ENCODE measurements around the gene CLMN. TPM values are rescaled to one million over a fixed set of nuclear protein-coding genes. Genes with fewer than 3 reads are reported as not detected.

Gene CLMN
- total and polyA plus RNA-seq, 2 of the 8 experiments (the other 6 are each of a cell fraction or from before 2014, with no cell fraction given) = 1.6 to 8.2 TPM

DNA sequence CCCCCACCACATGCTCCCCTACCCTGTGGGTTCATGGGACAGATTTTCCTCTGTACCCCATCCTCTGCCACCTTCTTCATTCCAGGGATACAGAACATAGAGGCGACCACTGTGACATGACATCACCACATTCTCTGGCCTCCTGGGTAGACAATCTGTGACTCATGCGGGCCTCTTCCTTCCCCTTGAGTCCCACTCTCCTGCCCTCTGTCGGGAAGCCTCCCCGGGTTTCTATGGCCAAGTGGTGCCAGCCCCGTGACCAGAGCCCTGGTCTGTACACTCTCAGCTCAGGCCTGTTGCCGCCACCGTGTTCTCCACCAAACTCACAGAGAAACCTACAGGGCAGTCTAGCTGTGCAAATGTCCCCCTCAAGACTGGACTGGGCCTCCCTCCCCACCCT is 8.0 kb downstream of the CLMN start:
- Histone ChIP-seq H2BK12ac (ENCODE audit: low read depth, low read length) (no peak overlapping the region), H3K56ac (replicated peaks; ENCODE audit: insufficient read length, low read depth, low read length) (no peak overlapping the region), H2BK5ac (ENCODE audit: low read depth, low read length) (no peak overlapping the region), H3K27ac (ENCODE audit: low read depth, low read length) (no peak overlapping the region), H3K4me1 (replicated peaks in 1 of 4; ENCODE audit: control insufficient read depth in 3 of 4, insufficient read depth in 4 of 4, low read length in 3 of 4) (no peaks in the 10 kb centered on the region), H4K91ac (replicated peaks; ENCODE audit: insufficient read length, low read length) (no peak overlapping the region), H2AFZ (ENCODE audit: low read length) (no peak overlapping the region), H2BK15ac (ENCODE audit: low read length) (no peak overlapping the region), H3K14ac (ENCODE audit: insufficient read length) (no peak overlapping the region), H3K23me2 (ENCODE audit: low read depth, low read length) (no peaks in the 10 kb centered on the region), H2AK5ac (ENCODE audit: low read depth, low read length) (no peak overlapping the region), H3K27me3 (replicated peaks in 1 of 4; ENCODE audit: control insufficient read depth in 3 of 4, extremely low read depth in 1 of 4, insufficient read depth in 3 of 4, low read length in 3 of 4) (no peaks in the 10 kb centered on the region), H3K18ac (ENCODE audit: extremely low read depth, low read length) (no peak overlapping the region), H3K9ac (replicated peaks in 1 of 4; ENCODE audit: extremely low read depth in 1 of 4, low read depth in 3 of 4, low read length in 3 of 4) (no peak overlapping the region), H3K4ac (replicated peaks; ENCODE audit: insufficient read length, low read depth, low read length) (no peak overlapping the region), H2BK20ac (ENCODE audit: low read length) (no peak overlapping the region), H3K23ac (ENCODE audit: insufficient read length) (no peak overlapping the region), H2BK120ac (replicated peaks; ENCODE audit: low read depth, low read length) (no peak overlapping the region), H3K4me2 (ENCODE audit: insufficient read depth in 1 of 2, low read depth in 2 of 2, low read length in 2 of 2) (no peak overlapping the region), H3K79me1 (ENCODE audit: low read depth, low read length) (peaks cover 3% of the 10 kb centered on the region; the same call in 1 of the 2 replicates), H3K36me3 (ENCODE audit: control insufficient read depth in 2 of 4, insufficient read depth in 4 of 4, low read length in 3 of 4) (no peaks in the 10 kb centered on the region), H4K20me1 (replicated peaks in 1 of 2; ENCODE audit: control insufficient read depth in 1 of 2, insufficient read depth in 2 of 2, low read length in 2 of 2) (peaks cover 0 to 2% of the 10 kb centered on the region in 2 experiments), H3K9me3 (ENCODE audit: insufficient read depth in 2 of 2, low read depth in 1 of 2, low read length in 1 of 2) (no peaks in the 10 kb centered on the region), H3K4me3 (ENCODE audit: extremely low read depth in 1 of 4, insufficient read depth in 2 of 4, low read depth in 3 of 4, low read length in 4 of 4) (no peak overlapping the region), H4K5ac (ENCODE audit: insufficient read length, low read depth, low read length) (no peak overlapping the region), H3K79me2 (ENCODE audit: control insufficient read depth in 1 of 2, insufficient read depth in 2 of 2, low read length in 2 of 2) (no peaks in the 10 kb centered on the region), H4K8ac (ENCODE audit: extremely low read depth, insufficient read depth, low read length) (no peak overlapping the region)
- WGBS, 2 experiments (ENCODE audit: extremely low coverage in 1 of 2, insufficient coverage in 1 of 2, insufficient read length in 1 of 2, insufficient replicate concordance in 2 of 2, low coverage in 1 of 2, low lambda C conversion rate in 2 of 2, missing lambda C conversion rate in 1 of 2) = 90% methylated on average over 7 of the region's 7 CpGs; no CpG with 5 or more reads in 1 of the 2 experiments
- CTCF ChIA-PET (ENCODE audit: partially characterized antibody) = no interaction called here
- POLR2A ChIA-PET (ENCODE audit: partially characterized antibody) = no interaction called here
- DNase-seq (ENCODE audit: low read depth in 1 of 2, low spot score in 2 of 2) (no peak), FAIRE-seq (no peak)
- TF ChIP-seq RXRA (IDR thresholded peaks at IDR 0.05; ENCODE audit: insufficient read depth, low read depth, low read length) (no peak), MAX (IDR thresholded peaks at IDR 0.05) (no peak), YY1 (IDR thresholded peaks at IDR 0.05; ENCODE audit: low read depth, low read length) (no peak)

All from H1 (cell line).